Measurements from ENCODE around the gene MYO6. TPM values are rescaled to one million over a fixed set of nuclear protein-coding genes. Genes with fewer than 3 reads are reported as not detected.

The MYO6 gene
- total and polyA plus RNA-seq, 2 of the 8 experiments (the other 6 are each of a cell fraction or from before 2014, with no cell fraction given), result 8.3 to 21.9 TPM

DNA sequence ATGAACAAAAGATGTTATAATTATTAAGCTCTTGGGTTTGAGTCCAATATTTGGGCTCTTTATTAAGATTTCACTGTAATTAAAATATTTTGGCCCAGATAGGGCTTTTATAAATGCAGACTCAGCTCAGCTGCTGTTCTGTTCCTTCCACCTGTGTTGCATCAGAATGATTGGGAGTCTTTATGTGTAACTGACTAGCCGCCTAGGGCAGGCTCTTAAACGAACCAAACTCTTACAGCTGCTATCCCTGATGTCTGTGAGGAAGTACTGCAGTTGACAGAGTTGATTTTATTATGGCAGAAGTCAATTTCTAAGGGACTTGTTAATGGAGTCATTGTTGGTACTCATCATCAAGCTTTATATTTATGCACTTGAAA is 144.7 kb downstream of the MYO6 start:
- Histone ChIP-seq H2BK15ac (ENCODE audit: low read length) (no peak overlapping the region), H2BK5ac (ENCODE audit: low read depth, low read length) (no peak overlapping the region), H3K27ac (ENCODE audit: low read depth, low read length) (no peak overlapping the region), H3K9ac (replicated peaks in 1 of 4; ENCODE audit: extremely low read depth in 1 of 4, low read depth in 3 of 4, low read length in 3 of 4) (no peak overlapping the region), H3K18ac (ENCODE audit: extremely low read depth, low read length) (no peak overlapping the region), H3K4ac (replicated peaks; ENCODE audit: insufficient read length, low read depth, low read length) (no peak overlapping the region), H3K4me2 (ENCODE audit: insufficient read depth in 1 of 2, low read depth in 2 of 2, low read length in 2 of 2) (no peak overlapping the region), H3K79me1 (ENCODE audit: low read depth, low read length) (no peaks in the 10 kb centered on the region), H3K4me3 (ENCODE audit: extremely low read depth in 1 of 4, insufficient read depth in 2 of 4, low read depth in 3 of 4, low read length in 4 of 4) (no peak overlapping the region), H2AFZ (ENCODE audit: low read length) (no peak overlapping the region), H2BK20ac (ENCODE audit: low read length) (no peak overlapping the region), H4K91ac (replicated peaks; ENCODE audit: insufficient read length, low read length) (no peak overlapping the region), H2BK120ac (replicated peaks; ENCODE audit: low read depth, low read length) (no peak overlapping the region), H3K23me2 (ENCODE audit: low read depth, low read length) (no peaks in the 10 kb centered on the region), H3K4me1 (replicated peaks in 1 of 4; ENCODE audit: control insufficient read depth in 3 of 4, insufficient read depth in 4 of 4, low read length in 3 of 4) (no peaks in the 10 kb centered on the region), H3K9me3 (ENCODE audit: insufficient read depth in 2 of 2, low read depth in 1 of 2, low read length in 1 of 2) (no peaks in the 10 kb centered on the region), H4K8ac (ENCODE audit: extremely low read depth, insufficient read depth, low read length) (no peak overlapping the region), H3K14ac (ENCODE audit: insufficient read length) (no peak overlapping the region), H3K79me2 (ENCODE audit: control insufficient read depth in 1 of 2, insufficient read depth in 2 of 2, low read length in 2 of 2) (no peaks in the 10 kb centered on the region), H3K27me3 (replicated peaks in 1 of 4; ENCODE audit: control insufficient read depth in 3 of 4, extremely low read depth in 1 of 4, insufficient read depth in 3 of 4, low read length in 3 of 4) (no peaks in the 10 kb centered on the region; a peak in 1 of 7 replicates), H4K20me1 (replicated peaks in 1 of 2; ENCODE audit: control insufficient read depth in 1 of 2, insufficient read depth in 2 of 2, low read length in 2 of 2) (no peaks in the 10 kb centered on the region), H3K36me3 (ENCODE audit: control insufficient read depth in 2 of 4, insufficient read depth in 4 of 4, low read length in 3 of 4) (0 out of 8 replicates have a peak, but pooled peaks cover 0 to 3% (median 0%) of the 10 kb centered on the region in 4 experiments), H2BK12ac (ENCODE audit: low read depth, low read length) (no peak overlapping the region; the same call in 1 of the 2 replicates), H2AK5ac (ENCODE audit: low read depth, low read length) (no peak overlapping the region), H3K56ac (replicated peaks; ENCODE audit: insufficient read length, low read depth, low read length) (no peak overlapping the region), H3K23ac (ENCODE audit: insufficient read length) (no peak overlapping the region), H4K5ac (ENCODE audit: insufficient read length, low read depth, low read length) (no peak overlapping the region)
- TF ChIP-seq BRCA1 (IDR thresholded peaks at IDR 0.05; ENCODE audit: low read depth, low read length) (no peak), SIX5 (IDR thresholded peaks at IDR 0.05; ENCODE audit: low read depth, low read length) (no peak), SP1 (IDR thresholded peaks at IDR 0.05; ENCODE audit: low read depth, low read length) (no peak), SIN3A (conservative IDR thresholded peaks at IDR 0.05 in 1 of 2, IDR thresholded peaks at IDR 0.05 in 1 of 2; ENCODE audit: low read depth in 1 of 2, low read length in 2 of 2) (no peak), RXRA (IDR thresholded peaks at IDR 0.05; ENCODE audit: insufficient read depth, low read depth, low read length) (no peak), SAP30 (IDR thresholded peaks at IDR 0.05; ENCODE audit: insufficient read depth, insufficient replicate concordance, low read length) (no peak), RNF2 (IDR thresholded peaks at IDR 0.05; ENCODE audit: borderline replicate concordance, low read depth, low read length, missing control alignments, poor library complexity, severe bottlenecking) (no peak), SUZ12 (IDR thresholded peaks at IDR 0.05; ENCODE audit: low read length) (no peak), CBX5 (IDR thresholded peaks at IDR 0.05; ENCODE audit: low read depth, low read length) (no peak), CHD1 (IDR thresholded peaks at IDR 0.05; ENCODE audit: low read depth, low read length) (no peak), BACH1 (IDR thresholded peaks at IDR 0.05; ENCODE audit: low read length) (no peak)
- ChIA-PET CTCF (ENCODE audit: partially characterized antibody) (interaction anchor here (0.6 to 6.4 kb wide), 41 partner anchors 10 to 970 kb away, joined by 3 to 84 read pairs (median 5); no protein-coding TSS in a partner anchor), POLR2A (ENCODE audit: partially characterized antibody) (interaction anchor here (1.1 to 1.4 kb wide), 2 partner anchors 16 to 292 kb away, joined by 3 to 5 read pairs; partner anchors contain the start of gene SENP6)
- DNase-seq (ENCODE audit: low read depth in 1 of 2, low spot score in 2 of 2) (no peak), FAIRE-seq (no peak)
- 88% methylated on average over 2 of the region's 2 CpGs; no CpG with 5 or more reads in 1 of the 2 experiments for WGBS, 2 experiments (ENCODE audit: extremely low coverage in 1 of 2, insufficient coverage in 1 of 2, insufficient read length in 1 of 2, insufficient replicate concordance in 2 of 2, low coverage in 1 of 2, low lambda C conversion rate in 2 of 2, missing lambda C conversion rate in 1 of 2)

Measured in H1 (cell line).